Vagina (tissue), 2 donors: ENCODE data around the gene CDX1. TPM values are rescaled to one million over a fixed set of nuclear protein-coding genes. Genes with fewer than 3 reads are reported as not detected.

ENCODE experiments used
- DNase-seq, 2 donors: peaks; one replicate each; pipeline ENCODE4 v3.0.0-alpha.2; 2017; ENCODE audit errors: extremely low spot score in 2 of 2
- H3K27ac ChIP-seq: fragments of 200-600 bp; sonication (generic); one replicate; pipeline ENCODE4 v1.5.1; 2019
- H3K27me3 ChIP-seq: fragments of 200-600 bp; sonication (generic); one replicate; pipeline ENCODE4 v1.5.1; 2019
- H3K36me3 ChIP-seq, 2 donors: fragments of 200-600 bp; sonication (generic); one replicate each; pipeline ENCODE4 v1.5.1; 2017 to 2019
- H3K4me1 ChIP-seq: fragments of 200-600 bp; sonication (generic); one replicate; pipeline ENCODE4 v1.5.1; 2019
- H3K4me3 ChIP-seq, 2 donors: fragments of 200-600 bp; sonication (generic); 1 replicate in 1 of 2; 2 replicates in 1 of 2; pipeline ENCODE4 v1.5.1; 2016 to 2019
- H3K9me3 ChIP-seq: fragments of 200-600 bp; sonication (generic); one replicate; pipeline ENCODE4 v1.5.1; 2019
- CTCF ChIP-seq, 3 experiments: fragments of 450-650 bp in 2 of 3; fragments of 200-600 bp in 1 of 3; sonication (generic) in 1 of 3; IDR thresholded peaks; one replicate each; pipeline ENCODE4 v1.5.1; 2017 to 2019; ENCODE audit warnings: antibody characterized with exemption in 3 of 3, mild to moderate bottlenecking in 2 of 3, moderate library complexity in 2 of 3
- POLR2A ChIP-seq, 2 donors: fragments of 450-650 bp; IDR thresholded peaks; one replicate each; pipeline ENCODE4 v1.6.1; 2017; ENCODE audit warnings: antibody characterized with exemption in 2 of 2, mild to moderate bottlenecking in 2 of 2, moderate library complexity in 2 of 2
- POLR2AphosphoS5 ChIP-seq, 2 donors: sonication (generic); formaldehyde crosslinking; IDR thresholded peaks; one replicate each; pipeline ENCODE4 v1.9.0; 2017; ENCODE audit warnings: antibody characterized with exemption in 2 of 2, mild to moderate bottlenecking in 2 of 2, low read depth in 1 of 2; ENCODE audit not compliant: insufficient read depth in 1 of 2
- intact Hi-C: fragments of 100-400 bp; cut with DNase I; formaldehyde crosslinking; loops from one replicate; pipeline ENCODE4 v1.15.1; 2023
- total RNA-seq: library from RNA; depleted of rRNA; stranded (reverse); fragments of >200 nt; gene quantifications from one replicate; pipeline ENCODE4 v1.2.3, GENCODE V29; 2016

The CDX1 gene
- total RNA-seq, 1 donor from 2014 or later = not detected

- H3K27me3 ChIP-seq = no peaks in the 10 kb centered on the region
- H3K4me1 ChIP-seq = peaks cover 93% of the 10 kb centered on the region
- no peak overlapping the region for H3K4me3 ChIP-seq
- peaks cover 0 to 19% of the 10 kb centered on the region in 2 donors for H3K36me3 ChIP-seq
- no peak for DNase-seq
- intact Hi-C loops = no loop called here
- H3K27ac ChIP-seq = peak overlapping the region; percentile 83
- no peaks in the 10 kb centered on the region for H3K9me3 ChIP-seq
- no peak for TF ChIP-seq POLR2A (IDR thresholded peaks at IDR 0.05)
- no peak for TF ChIP-seq CTCF (IDR thresholded peaks at IDR 0.05)
- no peak for TF ChIP-seq POLR2AphosphoS5 (IDR thresholded peaks at IDR 0.05; ENCODE audit: insufficient read depth in 1 of 2, low read depth in 1 of 2)
Observed at GRCh38 chr5:150135557-150136304, 30.8 kb upstream of the CDX1 start.

- no peak overlapping the region for H3K4me3 ChIP-seq
- peak overlapping the region; percentile 83 for H3K27ac ChIP-seq
- H3K36me3 ChIP-seq = peaks cover 0 to 19% of the 10 kb centered on the region in 2 donors
- DNase-seq = no peak
- peaks cover 95% of the 10 kb centered on the region for H3K4me1 ChIP-seq
- intact Hi-C loops = no loop called here
- H3K9me3 ChIP-seq = no peaks in the 10 kb centered on the region
- no peaks in the 10 kb centered on the region for H3K27me3 ChIP-seq
- no peak for TF ChIP-seq CTCF (IDR thresholded peaks at IDR 0.05)
- TF ChIP-seq POLR2A (IDR thresholded peaks at IDR 0.05) = no peak
Observed at GRCh38 chr5:150136305-150137167, 30.0 kb upstream of the CDX1 start.

- no peak overlapping the region for H3K4me3 ChIP-seq
Observed at GRCh38 chr5:150137168-150137957, 29.2 kb upstream of the CDX1 start.

GRCh38 chr5:150137997-150138396, 28.6 kb upstream of the CDX1 start:
- no peak for DNase-seq
- peak overlapping the region in 1 of 2 donors; percentile 36 for H3K4me3 ChIP-seq
- intact Hi-C loops = no loop called here
- H3K36me3 ChIP-seq = peaks cover 0 to 19% of the 10 kb centered on the region in 2 donors
- H3K27me3 ChIP-seq = no peaks in the 10 kb centered on the region
- no peak for TF ChIP-seq POLR2A (IDR thresholded peaks at IDR 0.05)
- H3K27ac ChIP-seq = peak overlapping the region; percentile 83
- H3K9me3 ChIP-seq = no peaks in the 10 kb centered on the region
- peaks cover 95% of the 10 kb centered on the region for H3K4me1 ChIP-seq

More at GRCh38 chr5:150137168-150137957, 29.2 kb upstream of the CDX1 start:
- Histone ChIP-seq H3K36me3 (peaks cover 0 to 19% of the 10 kb centered on the region in 2 donors), H3K9me3 (no peaks in the 10 kb centered on the region), H3K27me3 (no peaks in the 10 kb centered on the region), H3K27ac (peak overlapping the region; percentile 83), H3K4me1 (peaks cover 95% of the 10 kb centered on the region)
- intact Hi-C loops = no loop called here
- TF ChIP-seq CTCF (IDR thresholded peaks at IDR 0.05) = no peak
- TF ChIP-seq POLR2A (IDR thresholded peaks at IDR 0.05) = no peak
- no peak for TF ChIP-seq POLR2AphosphoS5 (IDR thresholded peaks at IDR 0.05; ENCODE audit: insufficient read depth in 1 of 2, low read depth in 1 of 2)
- no peak for DNase-seq

- Histone ChIP-seq H3K27me3 (no peaks in the 10 kb centered on the region), H3K4me3 (peak overlapping the region in 1 of 2 donors; percentile 36), H3K4me1 (peaks cover 91% of the 10 kb centered on the region), H3K36me3 (peaks cover 0 to 19% of the 10 kb centered on the region in 2 donors), H3K27ac (peak overlapping the region; percentile 83), H3K9me3 (no peaks in the 10 kb centered on the region)
- TF ChIP-seq POLR2A (IDR thresholded peaks at IDR 0.05) (no peak), CTCF (IDR thresholded peaks at IDR 0.05) (no peak), POLR2AphosphoS5 (IDR thresholded peaks at IDR 0.05; ENCODE audit: insufficient read depth in 1 of 2, low read depth in 1 of 2) (peak in 1 of 2 donors; percentile 67)
- intact Hi-C loops = no loop called here
- DNase-seq = no peak
Observed at GRCh38 chr5:150138551-150139265, 27.9 kb upstream of the CDX1 start.
